Right atrium auricular region (tissue), 2 donors: Measurements from ENCODE around the gene UGT2B15. TPM values are rescaled to one million over a fixed set of nuclear protein-coding genes. Genes with fewer than 3 reads are reported as not detected.

Source experiments
- DNase-seq: peaks from one replicate; pipeline ENCODE4 v3.0.0-alpha.2; 2019; ENCODE audit warnings: low spot score
- H3K27ac ChIP-seq, 2 donors: fragments of 200-600 bp; sonication (generic); 1 replicate in 1 of 2; 2 replicates in 1 of 2; pipeline ENCODE4 v1.5.1; 2016 to 2019
- H3K27me3 ChIP-seq, 2 donors: fragments of 200-600 bp; sonication (generic); one replicate each; pipeline versions ENCODE4 v1.5.1 to v1.6.0; 2017 to 2019
- H3K36me3 ChIP-seq: fragments of 200-600 bp; sonication (generic); one replicate; pipeline ENCODE4 v1.5.1; 2016
- H3K4me1 ChIP-seq, 2 donors: fragments of 200-600 bp; sonication (generic); one replicate each; pipeline versions ENCODE4 v1.5.1 to v1.6.0; 2017 to 2019
- H3K4me3 ChIP-seq, 2 donors: fragments of 200-600 bp; sonication (generic); 1 replicate in 1 of 2; 2 replicates in 1 of 2; pipeline ENCODE4 v1.5.1; 2017 to 2019; ENCODE audit warnings: mild to moderate bottlenecking in 1 of 2, moderate library complexity in 1 of 2
- H3K9me3 ChIP-seq, 2 donors: fragments of 200-600 bp; sonication (generic); one replicate each; pipeline ENCODE4 v1.5.1; 2019
- CTCF ChIP-seq, 2 donors: fragments of 200-600 bp; sonication (generic); IDR thresholded peaks; one replicate each; pipeline ENCODE4 v1.5.1; 2019; ENCODE audit warnings: antibody characterized with exemption in 2 of 2
- total RNA-seq, 2 donors: library from RNA; depleted of rRNA; stranded (reverse); fragments of >200 nt; gene quantifications; one replicate each; pipeline ENCODE4 v1.1.0, GENCODE V29; 2016

UGT2B15 gene
- total RNA-seq, 2 donors from 2014 or later = not detected

GRCh38 chr4:68615699-68616422 lies 54.6 kb downstream of the UGT2B15 start:
- TF ChIP-seq CTCF (IDR thresholded peaks at IDR 0.05) = no peak
- no peak for DNase-seq
- no peak overlapping the region for H3K4me3 ChIP-seq
- H3K27me3 ChIP-seq = no peaks in the 10 kb centered on the region
- no peak overlapping the region for H3K27ac ChIP-seq
- H3K4me1 ChIP-seq = no peaks in the 10 kb centered on the region
- no peaks in the 10 kb centered on the region for H3K36me3 ChIP-seq
- H3K9me3 ChIP-seq = no peaks in the 10 kb centered on the region

- H3K36me3 ChIP-seq = no peaks in the 10 kb centered on the region
- no peak overlapping the region for H3K27ac ChIP-seq
- no peaks in the 10 kb centered on the region for H3K27me3 ChIP-seq
- no peak for TF ChIP-seq CTCF (IDR thresholded peaks at IDR 0.05)
- H3K4me1 ChIP-seq = no peaks in the 10 kb centered on the region
- no peak for DNase-seq
- no peak overlapping the region for H3K4me3 ChIP-seq
- H3K9me3 ChIP-seq = no peaks in the 10 kb centered on the region
Measured at GRCh38 chr4:68613752-68614151, 56.7 kb downstream of the UGT2B15 start.

- DNase-seq = no peak
- Histone ChIP-seq H3K4me1 (no peaks in the 10 kb centered on the region), H3K27ac (no peak overlapping the region), H3K4me3 (no peak overlapping the region), H3K9me3 (no peaks in the 10 kb centered on the region), H3K27me3 (no peaks in the 10 kb centered on the region), H3K36me3 (no peaks in the 10 kb centered on the region)
- TF ChIP-seq CTCF (IDR thresholded peaks at IDR 0.05) = no peak
Measured at GRCh38 chr4:68606240-68606639, 64.2 kb downstream of the UGT2B15 start.

- Histone ChIP-seq H3K36me3 (no peaks in the 10 kb centered on the region), H3K4me1 (no peaks in the 10 kb centered on the region), H3K27ac (no peak overlapping the region), H3K27me3 (no peaks in the 10 kb centered on the region), H3K4me3 (no peak overlapping the region), H3K9me3 (no peaks in the 10 kb centered on the region)
- no peak for DNase-seq
- no peak for TF ChIP-seq CTCF (IDR thresholded peaks at IDR 0.05)
Measured at GRCh38 chr4:68599150-68599549, 71.3 kb downstream of the UGT2B15 start.

- Histone ChIP-seq H3K27ac (no peak overlapping the region), H3K4me1 (no peaks in the 10 kb centered on the region), H3K27me3 (no peaks in the 10 kb centered on the region), H3K36me3 (no peaks in the 10 kb centered on the region), H3K9me3 (no peaks in the 10 kb centered on the region), H3K4me3 (no peak overlapping the region)
- DNase-seq = no peak
- no peak for TF ChIP-seq CTCF (IDR thresholded peaks at IDR 0.05)
Measured at GRCh38 chr4:68597482-68597881, 73.0 kb downstream of the UGT2B15 start.

Other genes starting within 250 kb of the UGT2B15 start
- not detected for gene TMPRSS11E, start 223.2 kb downstream of the UGT2B15 start, total RNA-seq
- not detected for gene UGT2B17, start 94.3 kb downstream of the UGT2B15 start, total RNA-seq
- not detected for gene UGT2B10, start 145.3 kb upstream of the UGT2B15 start, total RNA-seq